NCI-H2196 treated with DMSO at 0.1 percent for 48 hours (cell line): ENCODE measurements around the gene TSPAN9.

ENCODE experiments used
- DNase-seq: peaks from one replicate; lab custom pipeline; 2025; ENCODE audit not compliant: unreplicated experiment; lab: John Stamatoyannopoulos, UW

Gene TSPAN9

GRCh38 chr12:3161861-3162260 lies 84.7 kb downstream of the TSPAN9 start:
- DNase-seq, result no peak

GRCh38 chr12:3164454-3165077 lies 87.4 kb downstream of the TSPAN9 start:
- no peak for DNase-seq

DNA sequence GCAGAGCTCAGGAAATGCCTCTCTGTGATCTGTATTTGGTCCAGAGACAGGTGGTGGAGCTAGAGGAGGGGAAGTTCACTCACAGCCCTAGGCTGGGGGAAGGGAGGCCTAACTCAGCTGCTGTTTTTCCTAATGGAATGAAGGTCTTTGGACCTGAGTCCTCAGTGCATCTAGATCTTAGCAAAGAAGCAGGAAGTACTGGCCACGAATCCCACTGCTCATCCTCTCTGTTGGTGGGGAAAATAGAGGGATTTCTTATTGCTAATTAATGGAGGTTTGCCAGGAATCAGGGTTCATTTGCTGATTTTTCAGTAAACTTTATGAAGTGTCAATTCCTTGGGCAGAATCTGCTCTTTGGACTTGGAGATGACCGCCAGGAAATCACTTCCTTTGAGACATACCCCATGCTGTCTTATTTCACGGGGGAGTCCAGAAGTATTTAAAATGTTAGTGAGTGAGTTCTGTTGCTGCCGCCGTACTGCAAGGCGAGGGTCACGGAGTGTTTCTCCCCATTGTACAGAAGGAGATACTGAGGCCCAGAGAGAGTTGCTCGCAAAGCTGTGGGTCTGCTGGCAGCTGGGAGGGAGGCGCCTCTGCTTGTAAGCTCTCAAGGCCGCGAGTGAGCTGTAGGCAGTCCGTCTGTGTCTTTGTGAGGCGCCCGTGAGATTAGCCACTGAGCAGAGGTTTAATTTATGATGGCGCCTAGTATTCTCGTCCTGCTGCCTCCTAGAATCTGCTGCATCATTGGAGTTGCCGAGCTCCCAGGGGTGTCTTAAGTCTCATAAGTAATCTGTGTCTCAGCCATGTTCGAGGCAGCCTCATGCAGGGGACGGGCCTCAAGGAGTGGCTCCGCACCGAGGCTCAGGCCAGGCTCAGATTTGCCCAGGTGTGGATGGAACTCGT lies 88.2 kb downstream of the TSPAN9 start:
- no peak for DNase-seq

- DNase-seq, result no peak
Measured at GRCh38 chr12:3167636-3168035, 90.5 kb downstream of the TSPAN9 start.

- no peak for DNase-seq
Measured at GRCh38 chr12:3168223-3169221, 91.3 kb downstream of the TSPAN9 start.

- DNase-seq, result no peak
Measured at GRCh38 chr12:3170423-3171194, 93.4 kb downstream of the TSPAN9 start.

GRCh38 chr12:3171195-3171591 lies 94.0 kb downstream of the TSPAN9 start:
- no peak for DNase-seq

GRCh38 chr12:3172124-3173007 lies 95.2 kb downstream of the TSPAN9 start:
- DNase-seq, result no peak

DNA sequence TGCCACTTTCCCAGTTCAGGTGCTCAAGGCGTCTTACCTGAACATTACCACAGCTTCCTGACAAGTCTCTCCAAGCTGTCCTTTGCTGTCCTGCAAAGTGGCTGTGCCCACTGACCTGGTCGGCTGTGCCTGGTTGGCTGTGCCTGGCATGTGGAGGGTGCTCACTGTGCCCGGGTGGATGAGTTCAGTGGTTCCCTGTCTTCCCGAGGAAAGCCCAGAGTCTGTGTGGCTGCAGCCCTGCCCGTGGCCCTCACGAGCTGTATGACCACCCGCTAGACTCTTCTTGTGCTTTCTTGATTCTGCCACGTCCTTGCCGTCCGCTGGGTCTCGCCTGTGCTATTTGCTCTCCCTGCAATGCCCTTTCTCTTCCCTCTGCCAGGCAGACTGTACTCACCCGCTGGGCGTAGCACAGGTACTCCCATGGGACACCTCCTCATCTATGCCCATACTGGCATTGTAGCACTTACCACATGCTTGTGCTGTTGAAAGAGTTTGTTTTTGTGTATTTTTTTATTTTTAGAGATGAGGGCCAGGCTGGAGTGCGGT lies 95.9 kb downstream of the TSPAN9 start:
- no peak for DNase-seq

- no peak for DNase-seq
Measured at GRCh38 chr12:3173912-3174311, 96.7 kb downstream of the TSPAN9 start.

GRCh38 chr12:3175238-3175637 lies 98.1 kb downstream of the TSPAN9 start:
- no peak for DNase-seq

GRCh38 chr12:3176754-3177153 lies 99.6 kb downstream of the TSPAN9 start:
- no peak for DNase-seq

GRCh38 chr12:3177778-3178425 lies 100.7 kb downstream of the TSPAN9 start:
- no peak for DNase-seq

GRCh38 chr12:3178671-3179313 lies 101.6 kb downstream of the TSPAN9 start:
- no peak for DNase-seq

GRCh38 chr12:3179731-3180130 lies 102.6 kb downstream of the TSPAN9 start:
- peak; percentile 2 for DNase-seq

GRCh38 chr12:3182426-3182825 lies 105.2 kb downstream of the TSPAN9 start:
- no peak for DNase-seq

- DNase-seq, result no peak
Measured at GRCh38 chr12:3184485-3184884, 107.3 kb downstream of the TSPAN9 start.

GRCh38 chr12:3185260-3185870 lies 108.2 kb downstream of the TSPAN9 start:
- DNase-seq, result no peak
